ENCODE measurements around the gene CDKL1. TPM values are rescaled to one million over a fixed set of nuclear protein-coding genes. Genes with fewer than 3 reads are reported as not detected.

Gene CDKL1
- total RNA-seq, 1 experiment from 2014 or later = 14.4 TPM

GRCh38 chr14:50288146-50288545 is 108.5 kb downstream of the CDKL1 start:
- TF ChIP-seq EZH2 (IDR thresholded peaks at IDR 0.05; ENCODE audit: low read length, unreplicated experiment) (no peak), EZH2phosphoT487 (IDR thresholded peaks at IDR 0.05; ENCODE audit: borderline replicate concordance, low read length) (no peak), CTCF (conservative IDR thresholded peaks at IDR 0.05; ENCODE audit: low read depth, low read length) (no peak)
- Histone ChIP-seq H4K20me1 (ENCODE audit: low read length) (no peaks in the 10 kb centered on the region), H3K27ac (ENCODE audit: low read length) (no peak overlapping the region), H3K9me3 (ENCODE audit: low read length) (no peaks in the 10 kb centered on the region), H3K79me2 (ENCODE audit: low read length) (no peaks in the 10 kb centered on the region), H3F3A (ENCODE audit: low read length, unreplicated experiment) (no peaks in the 10 kb centered on the region), H3K9ac (ENCODE audit: low read length) (no peak overlapping the region), H3K4me2 (ENCODE audit: low read length) (no peak overlapping the region), H2AFZ (ENCODE audit: low read length) (no peak overlapping the region), H3K9me2 (replicated peaks; ENCODE audit: low read length) (no peaks in the 10 kb centered on the region), H3K27me3 (ENCODE audit: low read length) (no peaks in the 10 kb centered on the region), H3K4me1 (ENCODE audit: insufficient read depth, low read length) (no peaks in the 10 kb centered on the region), H3K4me3 (ENCODE audit: low read length) (no peak overlapping the region), H3K36me3 (ENCODE audit: low read depth, low read length) (0 out of 2 replicates have a peak, but pooled peaks cover 3% of the 10 kb centered on the region)
- ATAC-seq = no peak
- no peak for DNase-seq
- CTCF ChIA-PET = no interaction called here
- intact Hi-C loops (cut with micrococcal nuclease) = no loop called here
- POLR2A ChIA-PET (ENCODE audit: unreplicated experiment) = no interaction called here
- no TSS peak for BruUV-seq (replicated peaks)

- TF ChIP-seq EZH2 (IDR thresholded peaks at IDR 0.05; ENCODE audit: low read length, unreplicated experiment) (no peak), CTCF (conservative IDR thresholded peaks at IDR 0.05; ENCODE audit: low read depth, low read length) (no peak), EZH2phosphoT487 (IDR thresholded peaks at IDR 0.05; ENCODE audit: borderline replicate concordance, low read length) (no peak)
- Histone ChIP-seq H3F3A (ENCODE audit: low read length, unreplicated experiment) (no peaks in the 10 kb centered on the region), H3K9me2 (replicated peaks; ENCODE audit: low read length) (no peaks in the 10 kb centered on the region), H3K9ac (ENCODE audit: low read length) (no peak overlapping the region), H3K36me3 (ENCODE audit: low read depth, low read length) (0 out of 2 replicates have a peak, but pooled peaks cover 5% of the 10 kb centered on the region), H3K4me1 (ENCODE audit: insufficient read depth, low read length) (no peaks in the 10 kb centered on the region), H3K27ac (ENCODE audit: low read length) (no peak overlapping the region), H3K4me3 (ENCODE audit: low read length) (no peak overlapping the region), H2AFZ (ENCODE audit: low read length) (no peak overlapping the region), H4K20me1 (ENCODE audit: low read length) (no peaks in the 10 kb centered on the region), H3K4me2 (ENCODE audit: low read length) (no peak overlapping the region), H3K79me2 (ENCODE audit: low read length) (no peaks in the 10 kb centered on the region), H3K9me3 (ENCODE audit: low read length) (no peaks in the 10 kb centered on the region), H3K27me3 (ENCODE audit: low read length) (no peaks in the 10 kb centered on the region)
- ChIA-PET POLR2A (ENCODE audit: unreplicated experiment) (no interaction called here), CTCF (no interaction called here)
- no peak for DNase-seq
- no TSS peak for BruUV-seq (replicated peaks)
- intact Hi-C loops (cut with micrococcal nuclease) = no loop called here
- ATAC-seq = no peak
Measured at GRCh38 chr14:50285861-50286260, 110.8 kb downstream of the CDKL1 start.

Small RNAs within 50 kb of the gene (microRNA-seq; reads per million reads assigned to microRNA genes)
- gene MIR4504 (ENCODE audit: unreplicated experiment) = not detected

Other genes with a start within 250 kb of the CDKL1 start
- gene SOS2, start 165.3 kb downstream of the CDKL1 start, total RNA-seq (2014; rRNA removed) = 9.1 and 9.9 TPM in 2 replicates
- 27.8 and 41.6 TPM in 2 replicates for gene L2HGDH, start 84.7 kb downstream of the CDKL1 start, total RNA-seq (2014; rRNA removed)
- gene DMAC2L, start 84.6 kb downstream of the CDKL1 start, total RNA-seq (2014; rRNA removed) = 2.3 and 18.1 TPM in 2 replicates
- 111 and 120 TPM in 2 replicates for gene MAP4K5, start 135.7 kb upstream of the CDKL1 start, total RNA-seq (2014; rRNA removed)
- gene ATL1, start 163.3 kb upstream of the CDKL1 start, total RNA-seq (2014; rRNA removed) = 0.63 and 1.3 TPM in 2 replicates